GM10847 (cell line): Measurements from ENCODE around the gene MSI2.

Source experiments
- POLR2A ChIP-seq: IDR thresholded peaks from 2 replicates; pipeline ENCODE4 v1.6.1; 2011; ENCODE audit not compliant: insufficient read length; ENCODE audit errors: extremely low read depth

Gene MSI2

GRCh38 chr17:57603978-57604377, 347.7 kb downstream of the MSI2 start:
- TF ChIP-seq POLR2A, result no peak

- no peak for TF ChIP-seq POLR2A
Observed at GRCh38 chr17:57604771-57605674, 348.7 kb downstream of the MSI2 start.

- no peak for TF ChIP-seq POLR2A
Observed at GRCh38 chr17:57605675-57606105, 349.4 kb downstream of the MSI2 start.

GRCh38 chr17:57606111-57606875, 350.0 kb downstream of the MSI2 start:
- no peak for TF ChIP-seq POLR2A

GRCh38 chr17:57607553-57608120, 351.3 kb downstream of the MSI2 start:
- TF ChIP-seq POLR2A, result no peak

DNA sequence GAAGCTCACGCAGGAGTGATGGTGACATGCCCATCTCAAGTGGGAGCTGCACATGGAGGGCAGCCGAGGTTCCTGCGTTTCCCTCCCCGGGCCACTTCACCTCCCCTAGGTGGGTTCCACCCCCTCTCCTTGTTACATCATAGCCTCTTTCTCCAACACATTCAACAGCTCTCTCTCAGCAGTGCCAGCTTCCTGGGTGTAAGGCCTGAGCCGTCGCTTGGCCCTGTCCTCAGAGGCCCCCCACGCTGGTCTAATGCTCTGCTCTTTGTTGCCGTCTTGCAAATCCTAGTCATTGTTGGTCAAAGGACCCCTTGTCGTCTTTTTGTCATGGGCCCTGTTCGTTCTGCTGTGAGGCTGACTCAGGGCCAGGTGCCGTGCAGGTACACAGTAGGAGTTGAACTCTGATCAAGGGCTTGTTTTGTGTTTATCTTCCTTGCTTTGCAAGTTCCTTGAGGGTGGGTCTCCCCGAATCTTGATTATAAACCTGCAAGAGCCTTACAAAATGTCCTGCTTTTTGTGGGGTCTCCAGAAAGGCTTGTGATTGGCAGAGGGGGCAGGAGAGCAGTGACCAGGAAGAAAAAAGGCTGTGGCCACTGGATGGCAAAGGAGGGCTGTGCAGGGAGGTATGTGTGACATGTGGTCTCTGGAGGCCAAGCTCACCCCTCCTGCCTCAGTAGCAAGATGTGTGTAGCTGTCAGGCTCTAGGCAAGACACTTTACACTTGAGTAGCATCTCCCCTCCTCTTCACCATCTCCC, 352.2 kb downstream of the MSI2 start:
- TF ChIP-seq POLR2A, result no peak

DNA sequence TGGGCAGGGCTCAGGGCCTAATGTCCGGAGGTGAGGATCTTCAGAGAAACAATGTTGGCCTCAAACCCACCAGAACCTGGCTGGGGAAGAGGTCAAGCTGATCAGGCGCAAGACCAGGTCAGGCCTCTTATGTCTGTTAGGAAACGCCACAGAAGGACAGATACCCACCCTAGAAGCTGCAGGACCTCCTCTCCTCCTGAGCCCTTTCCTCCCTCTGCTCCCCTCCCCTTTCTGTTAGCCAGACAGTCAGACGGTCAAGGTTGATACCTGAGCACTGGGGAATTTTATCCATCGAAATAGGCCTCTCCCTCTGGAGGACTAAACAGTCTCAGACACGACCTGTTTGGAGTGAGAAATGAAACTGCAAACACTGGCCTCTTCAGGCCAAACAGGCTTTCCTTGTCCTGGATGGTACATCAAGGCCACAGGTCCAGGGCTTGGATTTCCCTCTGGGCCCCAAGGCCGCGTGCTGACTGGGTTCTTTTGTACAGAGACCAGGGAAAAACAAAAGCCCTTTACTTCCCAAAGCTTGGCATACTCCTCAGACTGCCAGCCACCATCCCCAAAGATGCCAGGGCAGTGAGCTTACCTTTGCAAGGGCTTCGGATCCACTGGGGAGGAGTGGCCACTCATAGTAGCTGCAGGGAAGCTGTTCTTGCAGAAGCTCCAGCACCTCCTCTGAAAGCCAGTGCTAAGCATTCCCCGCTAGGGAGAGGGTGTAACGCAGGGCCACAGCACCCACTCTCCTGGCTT, 353.0 kb downstream of the MSI2 start:
- TF ChIP-seq POLR2A, result no peak

GRCh38 chr17:57609878-57610270, 353.6 kb downstream of the MSI2 start:
- no peak for TF ChIP-seq POLR2A

GRCh38 chr17:57612202-57613071, 356.1 kb downstream of the MSI2 start:
- TF ChIP-seq POLR2A, result no peak

DNA sequence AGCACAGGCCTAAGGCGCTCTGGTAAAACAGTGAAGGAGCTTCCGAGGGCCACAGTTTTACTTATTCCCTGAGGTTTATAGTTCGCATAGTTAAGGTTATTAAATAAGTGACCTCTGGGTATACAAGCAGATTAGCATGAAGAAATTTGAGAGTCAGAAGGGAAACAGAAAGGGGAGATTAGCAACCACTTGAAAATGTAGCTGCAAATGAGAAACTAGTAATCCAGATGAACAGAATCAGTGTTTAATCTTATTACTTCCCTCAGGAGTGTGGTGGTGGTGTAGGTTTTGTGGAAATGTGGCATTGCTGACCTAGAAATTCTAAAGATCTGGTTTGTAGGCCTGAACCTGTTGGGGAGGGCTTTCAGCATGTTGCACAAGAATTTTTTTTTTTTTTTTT, 358.4 kb downstream of the MSI2 start:
- no peak for TF ChIP-seq POLR2A

DNA sequence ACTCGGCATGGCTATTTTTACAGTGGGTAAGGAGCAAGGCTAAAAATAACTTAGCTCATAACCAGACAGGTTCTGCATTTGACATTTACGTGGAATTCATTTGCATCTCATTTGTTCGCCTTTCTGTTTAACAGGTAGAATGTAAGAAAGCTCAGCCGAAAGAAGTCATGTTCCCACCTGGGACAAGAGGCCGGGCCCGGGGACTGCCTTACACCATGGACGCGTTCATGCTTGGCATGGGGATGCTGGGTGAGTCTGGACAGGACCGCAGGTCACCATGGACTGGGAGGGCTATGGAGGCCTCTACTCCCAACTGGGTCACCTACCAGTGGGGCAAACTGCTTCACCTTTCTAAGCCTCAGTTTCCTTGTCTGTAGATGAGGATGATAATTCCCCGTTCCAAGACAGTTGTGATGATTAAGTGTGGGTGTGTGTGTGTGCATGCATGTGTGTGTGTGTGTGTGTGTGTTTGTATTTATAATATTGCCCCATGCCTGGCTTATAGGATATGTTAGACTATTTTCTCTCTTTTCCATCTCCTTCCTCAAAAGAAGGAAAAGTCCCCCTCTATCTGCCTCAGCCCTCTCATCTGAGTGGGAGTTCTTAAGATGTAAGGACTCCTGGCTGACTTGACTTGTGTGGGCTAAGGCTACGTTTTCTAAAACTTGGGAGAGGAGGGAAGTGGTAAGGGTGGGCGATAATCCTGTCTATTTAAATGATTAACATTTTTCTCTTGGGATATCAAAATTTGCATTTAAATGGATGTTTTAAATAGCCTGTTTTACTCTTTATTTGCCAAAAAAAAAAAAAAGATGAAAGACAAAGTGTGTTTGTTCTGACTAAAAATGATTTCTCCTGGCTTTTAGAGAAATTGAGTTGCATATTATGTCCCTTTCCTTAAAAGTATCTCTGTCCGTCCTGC, 359.8 kb downstream of the MSI2 start:
- no peak for TF ChIP-seq POLR2A

- TF ChIP-seq POLR2A, result no peak
Observed at GRCh38 chr17:57617218-57617617, 360.9 kb downstream of the MSI2 start.
